T-helper 1 cell treated with Interleukin-12 subunit alpha and Interleukin-12 subunit beta and Interleukin-4 antibody, amounts not matched to agents 30 μg/mL and 1 μg/mL, for 36 hours (primary cell): ENCODE results near the gene TIAM2.

Experiments
- H3K27ac Mint-ChIP-seq: one replicate; pipeline ENCODE4 v1.8.0; 2021; ENCODE audit warnings: mild to moderate bottlenecking, mixed read lengths
- H3K27me3 Mint-ChIP-seq: one replicate; pipeline ENCODE4 v1.8.0; 2021; ENCODE audit warnings: low read depth, mixed read lengths
- H3K36me3 Mint-ChIP-seq: one replicate; pipeline ENCODE4 v1.8.0; 2021; ENCODE audit warnings: low read depth, mixed read lengths
- H3K4me1 Mint-ChIP-seq: one replicate; pipeline ENCODE4 v1.8.0; 2021; ENCODE audit warnings: low read depth, mixed read lengths
- H3K4me3 Mint-ChIP-seq: one replicate; pipeline ENCODE4 v1.8.0; 2021; ENCODE audit warnings: mild to moderate bottlenecking, moderate library complexity, mixed read lengths
- H3K9me3 Mint-ChIP-seq: one replicate; pipeline ENCODE4 v1.8.0; 2021; ENCODE audit warnings: mixed read lengths

TIAM2 gene

GRCh38 chr6:155273431-155273830 lies 278.3 kb downstream of the TIAM2 start:
- H3K27ac Mint-ChIP-seq: no peak overlapping the region
- peaks cover 18% of the 10 kb centered on the region for H3K36me3 Mint-ChIP-seq
- no peaks in the 10 kb centered on the region for H3K27me3 Mint-ChIP-seq
- H3K9me3 Mint-ChIP-seq: no peaks in the 10 kb centered on the region
- H3K4me3 Mint-ChIP-seq: no peak overlapping the region
- peaks cover 6% of the 10 kb centered on the region for H3K4me1 Mint-ChIP-seq

GRCh38 chr6:155274106-155274505 lies 279.0 kb downstream of the TIAM2 start:
- Mint-ChIP-seq H3K36me3 (peaks cover 18% of the 10 kb centered on the region), H3K4me1 (peaks cover 6% of the 10 kb centered on the region), H3K4me3 (no peak overlapping the region), H3K27ac (no peak overlapping the region), H3K27me3 (no peaks in the 10 kb centered on the region), H3K9me3 (no peaks in the 10 kb centered on the region)

- no peaks in the 10 kb centered on the region for H3K27me3 Mint-ChIP-seq
- H3K9me3 Mint-ChIP-seq: no peaks in the 10 kb centered on the region
- H3K4me3 Mint-ChIP-seq: no peak overlapping the region
- H3K27ac Mint-ChIP-seq: no peak overlapping the region
- peaks cover 18% of the 10 kb centered on the region for H3K36me3 Mint-ChIP-seq
- H3K4me1 Mint-ChIP-seq: peaks cover 6% of the 10 kb centered on the region
Measured at GRCh38 chr6:155274533-155274932, 279.4 kb downstream of the TIAM2 start.

GRCh38 chr6:155275808-155276480 lies 280.8 kb downstream of the TIAM2 start:
- Mint-ChIP-seq H3K36me3 (peaks cover 19% of the 10 kb centered on the region), H3K9me3 (no peaks in the 10 kb centered on the region), H3K4me1 (peaks cover 8% of the 10 kb centered on the region), H3K27me3 (no peaks in the 10 kb centered on the region), H3K27ac (no peak overlapping the region), H3K4me3 (no peak overlapping the region)

- peaks cover 19% of the 10 kb centered on the region for H3K36me3 Mint-ChIP-seq
- H3K27me3 Mint-ChIP-seq: no peaks in the 10 kb centered on the region
- no peaks in the 10 kb centered on the region for H3K9me3 Mint-ChIP-seq
Measured at GRCh38 chr6:155276638-155277037, 281.5 kb downstream of the TIAM2 start.

GRCh38 chr6:155278319-155279049 lies 283.4 kb downstream of the TIAM2 start:
- Mint-ChIP-seq H3K9me3 (no peaks in the 10 kb centered on the region), H3K4me1 (peaks cover 4% of the 10 kb centered on the region), H3K27me3 (no peaks in the 10 kb centered on the region), H3K27ac (no peak overlapping the region), H3K4me3 (no peak overlapping the region), H3K36me3 (peaks cover 19% of the 10 kb centered on the region)

More at GRCh38 chr6:155276638-155277037, 281.5 kb downstream of the TIAM2 start:
- Mint-ChIP-seq H3K4me3 (no peak overlapping the region), H3K27ac (no peak overlapping the region), H3K4me1 (peaks cover 8% of the 10 kb centered on the region)

- Mint-ChIP-seq H3K4me3 (no peak overlapping the region), H3K36me3 (peaks cover 24% of the 10 kb centered on the region), H3K27ac (no peak overlapping the region), H3K4me1 (peaks cover 2% of the 10 kb centered on the region), H3K27me3 (no peaks in the 10 kb centered on the region), H3K9me3 (no peaks in the 10 kb centered on the region)
Measured at GRCh38 chr6:155284775-155285174, 289.7 kb downstream of the TIAM2 start.

GRCh38 chr6:155287762-155288161 lies 292.6 kb downstream of the TIAM2 start:
- Mint-ChIP-seq H3K9me3 (no peaks in the 10 kb centered on the region), H3K4me3 (no peak overlapping the region), H3K27ac (no peak overlapping the region), H3K27me3 (no peaks in the 10 kb centered on the region), H3K4me1 (peaks cover 4% of the 10 kb centered on the region), H3K36me3 (peaks cover 30% of the 10 kb centered on the region)

- Mint-ChIP-seq H3K36me3 (peaks cover 30% of the 10 kb centered on the region), H3K9me3 (no peaks in the 10 kb centered on the region)
Measured at GRCh38 chr6:155290491-155290890, 295.4 kb downstream of the TIAM2 start.

GRCh38 chr6:155291291-155291690 lies 296.2 kb downstream of the TIAM2 start:
- Mint-ChIP-seq H3K4me1 (peaks cover 4% of the 10 kb centered on the region), H3K4me3 (no peak overlapping the region), H3K9me3 (no peaks in the 10 kb centered on the region), H3K27me3 (no peaks in the 10 kb centered on the region), H3K27ac (no peak overlapping the region), H3K36me3 (peaks cover 30% of the 10 kb centered on the region)

More at GRCh38 chr6:155290491-155290890, 295.4 kb downstream of the TIAM2 start:
- no peaks in the 10 kb centered on the region for H3K27me3 Mint-ChIP-seq
- no peak overlapping the region for H3K4me3 Mint-ChIP-seq
- no peak overlapping the region for H3K27ac Mint-ChIP-seq
- H3K4me1 Mint-ChIP-seq: peaks cover 4% of the 10 kb centered on the region

- Mint-ChIP-seq H3K36me3 (peaks cover 31% of the 10 kb centered on the region), H3K9me3 (no peaks in the 10 kb centered on the region), H3K27ac (no peak overlapping the region), H3K27me3 (no peaks in the 10 kb centered on the region), H3K4me3 (no peak overlapping the region), H3K4me1 (peaks cover 4% of the 10 kb centered on the region)
Measured at GRCh38 chr6:155292711-155293110, 297.6 kb downstream of the TIAM2 start.

GRCh38 chr6:155297669-155298068 lies 302.6 kb downstream of the TIAM2 start:
- Mint-ChIP-seq H3K4me3 (no peak overlapping the region), H3K36me3 (peaks cover 22% of the 10 kb centered on the region), H3K27me3 (no peaks in the 10 kb centered on the region), H3K9me3 (no peaks in the 10 kb centered on the region), H3K27ac (no peak overlapping the region), H3K4me1 (no peaks in the 10 kb centered on the region)

- Mint-ChIP-seq H3K27me3 (no peaks in the 10 kb centered on the region), H3K4me3 (no peak overlapping the region), H3K27ac (no peak overlapping the region), H3K36me3 (peaks cover 23% of the 10 kb centered on the region), H3K4me1 (peaks cover 4% of the 10 kb centered on the region), H3K9me3 (no peaks in the 10 kb centered on the region)
Measured at GRCh38 chr6:155301867-155302266, 306.8 kb downstream of the TIAM2 start.

GRCh38 chr6:155303361-155303870 lies 308.3 kb downstream of the TIAM2 start:
- no peaks in the 10 kb centered on the region for H3K9me3 Mint-ChIP-seq
- peaks cover 22% of the 10 kb centered on the region for H3K36me3 Mint-ChIP-seq
- no peaks in the 10 kb centered on the region for H3K27me3 Mint-ChIP-seq
- H3K4me1 Mint-ChIP-seq: peaks cover 11% of the 10 kb centered on the region
- H3K27ac Mint-ChIP-seq: no peak overlapping the region
- no peak overlapping the region for H3K4me3 Mint-ChIP-seq

GRCh38 chr6:155306958-155307357 lies 311.8 kb downstream of the TIAM2 start:
- H3K27ac Mint-ChIP-seq: no peak overlapping the region
- H3K4me3 Mint-ChIP-seq: no peak overlapping the region
- H3K4me1 Mint-ChIP-seq: peaks cover 23% of the 10 kb centered on the region
- H3K9me3 Mint-ChIP-seq: no peaks in the 10 kb centered on the region
- peaks cover 34% of the 10 kb centered on the region for H3K36me3 Mint-ChIP-seq
- H3K27me3 Mint-ChIP-seq: no peaks in the 10 kb centered on the region
